DND-41 (cell line): ENCODE results near the gene CFAP251.

Experiments used
- EZH2 ChIP-seq: IDR thresholded peaks from 3 replicates; pipeline ENCODE4 v1.6.1; 2012; ENCODE audit warnings: borderline replicate concordance, low read depth, mild to moderate bottlenecking, moderate library complexity, low read length, inconsistent platforms; ENCODE audit not compliant: severe bottlenecking
- TF ChIP-seq, protein P1 (sequence below): IDR thresholded peaks from 2 replicates; pipeline ENCODE4 v1.5.1; 2012; ENCODE audit warnings: borderline replicate concordance, low read length, moderate library complexity, mild to moderate bottlenecking; ENCODE audit not compliant: poor library complexity, severe bottlenecking; ENCODE audit errors: extremely low read depth

DNA sequence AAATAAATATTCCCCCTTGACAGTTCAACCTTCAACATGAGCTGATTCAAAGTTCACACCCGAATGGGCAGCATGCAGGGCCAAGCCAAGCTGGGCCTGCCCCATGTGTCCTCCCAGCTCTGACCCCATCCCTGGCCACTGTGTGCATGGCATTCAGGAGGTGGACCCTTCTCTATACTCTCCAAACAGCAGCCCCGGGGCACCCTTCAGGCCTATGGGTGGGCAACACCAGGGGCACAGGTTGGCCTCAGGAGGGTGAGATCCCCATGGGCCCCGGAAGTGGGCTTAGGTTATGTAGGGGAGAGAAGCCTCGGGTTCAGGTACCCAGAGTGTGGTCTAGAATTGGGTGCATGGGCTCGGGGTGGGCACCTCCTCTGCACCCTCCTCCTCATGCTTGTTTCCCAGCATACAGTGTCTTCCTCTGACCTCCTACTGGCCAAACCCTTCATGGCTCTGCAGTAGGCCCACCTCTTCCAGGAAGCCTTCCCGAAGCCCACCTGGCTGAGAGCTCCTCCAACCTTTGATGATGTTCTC is 71.8 kb downstream of the CFAP251 start:
- TF ChIP-seq, protein P1, sequence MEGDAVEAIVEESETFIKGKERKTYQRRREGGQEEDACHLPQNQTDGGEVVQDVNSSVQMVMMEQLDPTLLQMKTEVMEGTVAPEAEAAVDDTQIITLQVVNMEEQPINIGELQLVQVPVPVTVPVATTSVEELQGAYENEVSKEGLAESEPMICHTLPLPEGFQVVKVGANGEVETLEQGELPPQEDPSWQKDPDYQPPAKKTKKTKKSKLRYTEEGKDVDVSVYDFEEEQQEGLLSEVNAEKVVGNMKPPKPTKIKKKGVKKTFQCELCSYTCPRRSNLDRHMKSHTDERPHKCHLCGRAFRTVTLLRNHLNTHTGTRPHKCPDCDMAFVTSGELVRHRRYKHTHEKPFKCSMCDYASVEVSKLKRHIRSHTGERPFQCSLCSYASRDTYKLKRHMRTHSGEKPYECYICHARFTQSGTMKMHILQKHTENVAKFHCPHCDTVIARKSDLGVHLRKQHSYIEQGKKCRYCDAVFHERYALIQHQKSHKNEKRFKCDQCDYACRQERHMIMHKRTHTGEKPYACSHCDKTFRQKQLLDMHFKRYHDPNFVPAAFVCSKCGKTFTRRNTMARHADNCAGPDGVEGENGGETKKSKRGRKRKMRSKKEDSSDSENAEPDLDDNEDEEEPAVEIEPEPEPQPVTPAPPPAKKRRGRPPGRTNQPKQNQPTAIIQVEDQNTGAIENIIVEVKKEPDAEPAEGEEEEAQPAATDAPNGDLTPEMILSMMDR: no peak
- no peak for TF ChIP-seq EZH2
